Fibroblast of pulmonary artery (primary cell): ENCODE measurements around the gene CLEC4C.
"Not testable (repeated sequence)": the region's sequence is repeated elsewhere in the genome, so short reads cannot be mapped to it uniquely, and the experiment has no call there.

Experiments used
- DNase-seq: peaks from one replicate; pipeline ENCODE4 v3.0.0-alpha.2; 2010; ENCODE audit warnings: low read depth
- H3K4me3 ChIP-seq: replicated peaks from 2 replicates; pipeline ENCODE4 v1.5.1; 2011; ENCODE audit warnings: low read depth, mild to moderate bottlenecking, control low read depth, low read length, moderate library complexity
- TF ChIP-seq, protein P1 (sequence below): IDR thresholded peaks from 2 replicates; pipeline ENCODE4 v1.5.1; 2011; ENCODE audit warnings: mild to moderate bottlenecking, control low read depth, low read length, inconsistent platforms; ENCODE audit errors: missing control alignments

Gene CLEC4C

DNA sequence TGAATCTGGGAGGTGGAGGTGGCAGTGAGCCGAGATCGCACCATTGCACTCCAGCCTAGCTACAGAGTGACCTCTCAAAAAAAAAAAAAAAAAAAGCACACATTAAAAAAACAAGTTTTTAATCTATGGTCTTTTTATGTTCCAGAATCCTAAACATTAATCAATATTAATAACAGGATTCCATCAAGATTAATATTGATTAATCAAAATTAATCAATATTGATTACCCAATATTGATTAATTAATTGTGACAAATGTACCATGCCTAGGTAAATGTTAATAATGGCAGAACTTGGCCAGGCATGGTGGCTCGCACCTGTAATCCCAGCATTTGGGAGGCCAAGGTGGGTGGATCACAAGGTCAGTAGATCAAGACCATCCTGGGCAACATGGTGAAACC lies 34.1 kb upstream of the CLEC4C start:
- DNase-seq: no peak
- TF ChIP-seq, protein P1, sequence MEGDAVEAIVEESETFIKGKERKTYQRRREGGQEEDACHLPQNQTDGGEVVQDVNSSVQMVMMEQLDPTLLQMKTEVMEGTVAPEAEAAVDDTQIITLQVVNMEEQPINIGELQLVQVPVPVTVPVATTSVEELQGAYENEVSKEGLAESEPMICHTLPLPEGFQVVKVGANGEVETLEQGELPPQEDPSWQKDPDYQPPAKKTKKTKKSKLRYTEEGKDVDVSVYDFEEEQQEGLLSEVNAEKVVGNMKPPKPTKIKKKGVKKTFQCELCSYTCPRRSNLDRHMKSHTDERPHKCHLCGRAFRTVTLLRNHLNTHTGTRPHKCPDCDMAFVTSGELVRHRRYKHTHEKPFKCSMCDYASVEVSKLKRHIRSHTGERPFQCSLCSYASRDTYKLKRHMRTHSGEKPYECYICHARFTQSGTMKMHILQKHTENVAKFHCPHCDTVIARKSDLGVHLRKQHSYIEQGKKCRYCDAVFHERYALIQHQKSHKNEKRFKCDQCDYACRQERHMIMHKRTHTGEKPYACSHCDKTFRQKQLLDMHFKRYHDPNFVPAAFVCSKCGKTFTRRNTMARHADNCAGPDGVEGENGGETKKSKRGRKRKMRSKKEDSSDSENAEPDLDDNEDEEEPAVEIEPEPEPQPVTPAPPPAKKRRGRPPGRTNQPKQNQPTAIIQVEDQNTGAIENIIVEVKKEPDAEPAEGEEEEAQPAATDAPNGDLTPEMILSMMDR: no peak

DNA sequence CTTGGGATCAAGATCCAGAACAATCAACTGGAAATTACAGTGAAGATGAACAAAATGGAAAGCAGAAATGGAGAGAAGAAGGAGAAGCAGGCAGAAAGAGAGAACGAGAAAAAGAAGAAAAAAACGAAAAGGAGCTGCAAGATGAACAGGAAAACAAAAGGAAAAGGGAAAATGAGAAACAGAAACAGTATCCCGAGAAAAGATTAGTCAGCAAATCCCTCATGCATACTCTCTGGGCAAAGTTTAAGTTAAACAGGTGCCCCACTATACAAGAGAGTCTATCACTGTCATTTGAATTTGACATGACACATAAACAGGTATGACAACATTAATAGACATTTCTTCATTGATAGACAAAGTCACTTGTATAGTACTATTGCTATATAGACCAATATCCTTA lies 22.8 kb upstream of the CLEC4C start:
- TF ChIP-seq, protein P1: no peak
- DNase-seq: no peak
- H3K4me3 ChIP-seq: no peak overlapping the region

More for the DNA sequence above, 34.1 kb upstream of the CLEC4C start:
- H3K4me3 ChIP-seq: no peak overlapping the region

DNA sequence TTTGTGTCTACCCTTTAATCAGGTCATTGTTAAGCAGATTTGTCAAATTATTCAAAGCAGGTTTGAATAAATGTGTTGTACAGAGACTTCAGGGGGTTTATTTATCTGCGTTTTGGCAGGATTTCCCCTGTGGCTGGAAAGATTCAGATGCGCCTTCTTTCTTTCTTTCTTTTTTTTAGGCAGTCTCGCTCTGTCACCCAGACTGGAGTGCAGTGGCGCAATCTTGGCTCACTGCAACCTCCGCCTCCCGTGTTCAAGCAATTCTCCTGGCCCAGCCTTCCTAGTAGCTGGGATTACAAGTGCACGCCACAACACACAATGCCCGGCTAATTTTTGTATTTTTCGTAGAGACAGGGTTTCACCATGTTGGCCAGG lies 11.6 kb upstream of the CLEC4C start:
- DNase-seq: no peak
- H3K4me3 ChIP-seq: no peak overlapping the region
- TF ChIP-seq, protein P1: no peak

DNA sequence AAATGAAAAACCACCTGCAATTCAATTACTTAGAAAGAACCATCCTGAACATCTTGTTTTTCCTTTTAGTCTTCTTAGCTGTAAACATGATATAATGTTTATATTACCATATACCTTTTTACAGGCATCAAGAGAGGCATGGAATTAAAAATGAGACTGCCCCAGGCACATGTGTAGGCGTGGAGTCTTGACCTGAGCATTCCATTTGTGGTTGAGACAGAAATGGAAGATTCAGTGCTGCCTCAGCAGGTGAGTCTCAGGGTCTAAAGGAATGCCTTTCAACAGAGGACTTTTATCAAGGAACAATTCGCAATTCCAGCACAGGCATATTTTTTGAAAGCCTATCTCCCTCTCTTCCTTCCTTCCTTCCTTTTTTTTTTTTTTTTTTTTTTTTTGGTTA lies 9.8 kb upstream of the CLEC4C start:
- TF ChIP-seq, protein P1: no peak
- no peak for DNase-seq
- H3K4me3 ChIP-seq: no peak overlapping the region

DNA sequence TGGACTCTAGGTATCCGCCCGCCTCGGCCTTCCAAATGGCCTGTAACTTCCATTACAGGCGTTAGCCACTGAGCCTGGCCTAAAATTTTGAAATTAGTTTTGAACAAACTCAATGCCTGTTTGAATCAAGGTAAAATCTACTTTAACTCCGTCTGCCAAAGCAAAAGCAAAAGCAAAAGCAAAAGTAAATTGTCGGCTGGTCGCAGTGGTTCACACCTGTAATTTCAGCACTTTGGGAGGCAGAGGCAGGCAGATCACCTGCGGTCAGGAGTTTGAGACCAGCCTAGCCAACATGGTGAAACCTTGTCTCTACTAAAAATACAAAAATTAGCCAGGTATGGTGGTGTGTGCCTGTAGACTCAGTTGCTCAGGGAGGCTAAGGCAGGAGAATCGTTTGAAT lies 8.5 kb upstream of the CLEC4C start:
- H3K4me3 ChIP-seq, DNase-seq: not testable (repeated sequence)

DNA sequence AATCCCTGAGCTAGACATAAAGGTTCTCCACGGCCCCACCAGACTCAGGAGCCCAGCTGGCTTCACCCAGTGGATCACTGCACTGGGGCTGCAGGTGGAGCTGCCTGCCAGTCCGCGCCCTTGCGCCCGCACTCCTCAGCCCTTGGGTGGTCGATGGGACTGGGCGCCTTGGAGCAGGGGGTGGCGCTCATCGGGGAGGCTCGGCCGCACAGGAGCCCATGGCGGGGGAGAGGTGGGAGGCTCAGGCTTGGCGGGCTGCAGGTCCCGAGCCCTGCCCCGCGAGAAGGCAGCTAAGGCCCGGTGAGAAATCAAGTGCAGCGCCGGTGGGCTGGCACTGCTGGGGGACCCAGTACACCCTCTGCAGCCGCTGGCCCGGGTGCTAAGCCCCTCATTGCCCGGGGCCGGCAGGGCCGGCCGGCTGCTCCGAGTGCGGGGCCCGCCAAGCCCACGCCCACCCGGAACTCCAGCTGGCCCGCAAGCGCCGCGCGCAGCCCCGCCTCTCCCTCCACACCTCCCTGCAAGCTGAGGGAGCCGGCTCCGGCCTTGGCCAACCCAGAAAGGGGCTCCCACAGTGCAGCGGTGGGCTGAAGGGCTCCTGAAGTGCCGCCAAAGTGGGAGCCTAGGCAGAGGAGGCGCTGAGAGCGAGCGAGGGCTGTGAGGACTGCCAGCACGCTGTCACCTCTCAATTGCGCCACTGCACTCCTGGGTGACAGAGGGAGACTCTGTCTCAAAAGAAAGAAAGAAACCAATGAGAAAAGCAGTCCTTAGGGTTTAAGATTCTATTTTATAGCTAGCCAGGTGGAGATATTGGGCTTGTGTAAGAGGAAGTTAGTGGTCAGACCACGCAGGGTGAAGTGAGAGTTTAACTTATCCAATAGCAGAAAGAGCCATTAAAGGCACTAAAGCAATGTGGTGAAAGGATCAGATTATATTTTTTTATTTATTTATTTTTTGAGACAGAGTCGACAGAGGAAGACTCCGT lies 5.1 kb upstream of the CLEC4C start:
- not testable (repeated sequence) for DNase-seq, H3K4me3 ChIP-seq

DNA sequence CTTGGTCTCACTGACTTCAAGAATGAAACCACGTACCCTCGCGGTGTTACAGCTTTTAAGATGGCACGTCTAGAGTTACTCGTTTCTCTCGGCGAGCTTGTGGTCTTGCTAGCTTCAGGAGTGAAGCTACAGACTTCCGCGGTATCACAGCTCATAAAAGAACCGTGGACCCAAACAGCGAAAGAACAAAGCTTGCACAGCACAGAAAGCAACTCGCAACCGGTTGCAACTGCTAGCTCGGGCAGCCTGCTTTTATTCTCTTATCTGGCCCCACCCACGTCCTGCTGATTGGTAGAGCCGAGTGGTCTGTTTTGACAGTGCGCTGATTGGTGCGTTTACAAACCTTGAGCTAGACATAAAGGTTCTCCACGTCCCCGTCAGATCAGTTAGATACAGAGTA lies 4.2 kb upstream of the CLEC4C start:
- no peak overlapping the region for H3K4me3 ChIP-seq
- no peak for DNase-seq
- TF ChIP-seq, protein P1: no peak

DNA sequence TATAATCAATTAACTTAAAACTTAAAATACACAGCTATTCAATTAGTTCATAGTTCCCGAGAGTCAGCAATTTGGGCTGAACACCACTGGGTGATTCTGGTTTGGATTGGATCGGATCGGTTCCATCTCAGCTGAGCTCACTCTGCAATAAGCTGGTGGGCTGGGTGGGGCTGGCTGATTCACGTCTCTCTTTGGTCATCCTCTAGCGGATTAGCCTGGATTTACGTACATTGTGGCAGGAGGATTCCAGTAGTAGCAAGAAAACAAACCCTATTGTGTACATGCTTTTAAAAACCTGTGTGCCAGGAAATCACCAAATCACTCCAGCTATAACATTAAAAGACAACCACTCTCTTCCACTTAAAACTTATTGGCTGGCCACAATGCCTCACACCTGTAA lies 3.2 kb upstream of the CLEC4C start:
- TF ChIP-seq, protein P1: no peak
- no peak for DNase-seq
- no peak overlapping the region for H3K4me3 ChIP-seq
